ENCODE measurements around the gene SLC7A1.

Gene SLC7A1

GRCh38 chr13:29489650-29490560 lies 105.6 kb downstream of the SLC7A1 start:
- no peak for DNase-seq (ENCODE audit: low read depth in 2 of 2)

GRCh38 chr13:29487466-29488454 lies 107.7 kb downstream of the SLC7A1 start:
- DNase-seq (ENCODE audit: low read depth in 2 of 2) = no peak

- DNase-seq (ENCODE audit: low read depth in 2 of 2) = no peak
Observed at GRCh38 chr13:29486551-29486950, 108.9 kb downstream of the SLC7A1 start.

GRCh38 chr13:29484796-29485195 lies 110.7 kb downstream of the SLC7A1 start:
- no peak for DNase-seq (ENCODE audit: low read depth in 2 of 2)

GRCh38 chr13:29484236-29484635 lies 111.3 kb downstream of the SLC7A1 start:
- no peak for DNase-seq (ENCODE audit: low read depth in 2 of 2)

GRCh38 chr13:29483623-29484022 lies 111.9 kb downstream of the SLC7A1 start:
- no peak for DNase-seq (ENCODE audit: low read depth in 2 of 2)

GRCh38 chr13:29483211-29483610 lies 112.3 kb downstream of the SLC7A1 start:
- DNase-seq (ENCODE audit: low read depth in 2 of 2) = no peak

- no peak for DNase-seq (ENCODE audit: low read depth in 2 of 2)
Observed at GRCh38 chr13:29482504-29482903, 113.0 kb downstream of the SLC7A1 start.

- no peak for DNase-seq (ENCODE audit: low read depth in 2 of 2)
Observed at GRCh38 chr13:29481603-29482002, 113.9 kb downstream of the SLC7A1 start.

GRCh38 chr13:29480893-29481525 lies 114.5 kb downstream of the SLC7A1 start:
- DNase-seq (ENCODE audit: low read depth in 2 of 2) = no peak

GRCh38 chr13:29479716-29480492 lies 115.6 kb downstream of the SLC7A1 start:
- DNase-seq (ENCODE audit: low read depth in 2 of 2) = no peak

GRCh38 chr13:29476046-29476445 lies 119.4 kb downstream of the SLC7A1 start:
- DNase-seq (ENCODE audit: low read depth in 2 of 2) = no peak

GRCh38 chr13:29474991-29475390 lies 120.5 kb downstream of the SLC7A1 start:
- no peak for DNase-seq (ENCODE audit: low read depth in 2 of 2)

- DNase-seq (ENCODE audit: low read depth in 2 of 2) = no peak
Observed at GRCh38 chr13:29473166-29473565, 122.3 kb downstream of the SLC7A1 start.

GRCh38 chr13:29472332-29472961 lies 123.0 kb downstream of the SLC7A1 start:
- DNase-seq (ENCODE audit: low read depth in 2 of 2) = peak; percentile 5 to 15

GRCh38 chr13:29471551-29471950 lies 123.9 kb downstream of the SLC7A1 start:
- DNase-seq (ENCODE audit: low read depth in 2 of 2) = no peak

- no peak for DNase-seq (ENCODE audit: low read depth in 2 of 2)
Observed at GRCh38 chr13:29465741-29466293, 129.7 kb downstream of the SLC7A1 start.

GRCh38 chr13:29464105-29464679 lies 131.3 kb downstream of the SLC7A1 start:
- no peak for DNase-seq (ENCODE audit: low read depth in 2 of 2)

- no peak for DNase-seq (ENCODE audit: low read depth in 2 of 2)
Observed at GRCh38 chr13:29459813-29460355, 135.6 kb downstream of the SLC7A1 start.
